K562 (cell line): ENCODE data around the gene NOLC1. TPM values are rescaled to one million over a fixed set of nuclear protein-coding genes. Genes with fewer than 3 reads are reported as not detected.

Experiments
- ASH1L ChIP-seq: fragments of 450-650 bp; IDR thresholded peaks from 2 replicates; pipeline ENCODE4 v1.6.1; 2018; ENCODE audit warnings: borderline replicate concordance, mild to moderate bottlenecking, low read depth; ENCODE audit not compliant: partially characterized antibody
- CEBPB ChIP-seq: fragments of 450-650 bp; IDR thresholded peaks from 2 replicates; pipeline ENCODE4 v1.6.1; 2016; ENCODE audit warnings: missing genetic modification characterization, missing compliant biosample characterization
- DACH1 ChIP-seq: fragments of 450-650 bp; IDR thresholded peaks from 2 replicates; pipeline ENCODE4 v1.6.1; 2018; ENCODE audit not compliant: partially characterized antibody
- HMG20B ChIP-seq: fragments of 250-450 bp; sonication (Bioruptor Pico); IDR thresholded peaks from 2 replicates; pipeline ENCODE4 v1.5.0; 2021; ENCODE audit warnings: mild to moderate bottlenecking
- IRF9 ChIP-seq: fragments of 450-650 bp; IDR thresholded peaks from 2 replicates; pipeline ENCODE4 v1.6.1; 2016; ENCODE audit warnings: missing biosample characterization, missing genetic modification characterization
- KAT2B ChIP-seq: IDR thresholded peaks from one replicate; pipeline ENCODE4 v1.6.1; 2012; ENCODE audit warnings: low read depth, mild to moderate bottlenecking, control low read depth, inconsistent platforms, low read length, moderate library complexity
- KHSRP ChIP-seq: fragments of 450-650 bp; IDR thresholded peaks from 2 replicates; pipeline ENCODE4 v1.6.1; 2017
- KLF13 ChIP-seq: fragments of 450-650 bp; IDR thresholded peaks from 2 replicates; pipeline ENCODE4 v1.6.1; 2016; ENCODE audit warnings: missing genetic modification characterization, low read depth, mild to moderate bottlenecking, missing compliant biosample characterization, moderate library complexity, borderline replicate concordance
- RBM39 ChIP-seq: fragments of 200-400 bp; formaldehyde crosslinking; optimal IDR thresholded peaks from 2 replicates; pipeline ENCODE3; 2018; ENCODE audit warnings: low read depth, low read length
- SMAD3 ChIP-seq: fragments of 450-650 bp; formaldehyde crosslinking; conservative IDR thresholded peaks from 2 replicates; pipeline ENCODE4 v1.4.0; 2020; ENCODE audit warnings: mild to moderate bottlenecking
- SRF ChIP-seq, 2 experiments: fragments of 250-450, 450-650 bp in 1 of 2; sonication (Bioruptor Pico) in 1 of 2; sonication (generic) in 1 of 2; formaldehyde crosslinking; IDR thresholded peaks; 2 replicates each; pipeline versions ENCODE4 v1.5.0 to v1.5.1; 2020 to 2022; ENCODE audit warnings: mild to moderate bottlenecking in 1 of 2, missing genetic modification reagents in 1 of 2
- TAF1 ChIP-seq: IDR thresholded peaks from 2 replicates; pipeline ENCODE4 v1.6.1; 2011; ENCODE audit warnings: mild to moderate bottlenecking, low read length, moderate library complexity; ENCODE audit not compliant: insufficient read depth, control insufficient read depth, severe bottlenecking; ENCODE audit errors: extremely low read depth
- ZNF12 ChIP-seq: sonication (generic); formaldehyde crosslinking; IDR thresholded peaks from 2 replicates; pipeline ENCODE4 v1.4.0; 2020; ENCODE audit warnings: mild to moderate bottlenecking, missing genetic modification reagents
- ZNF174 ChIP-seq: fragments of 250-450 bp; sonication (Bioruptor Pico); IDR thresholded peaks from 2 replicates; pipeline ENCODE4 v1.4.0; 2020; ENCODE audit warnings: mild to moderate bottlenecking
- ZNF354B ChIP-seq: fragments of 250-450 bp; sonication (Bioruptor Pico); IDR thresholded peaks from 2 replicates; pipeline ENCODE4 v1.4.0; 2020
- ZNF408 ChIP-seq: fragments of 250-450 bp; sonication (Bioruptor Pico); IDR thresholded peaks from 2 replicates; pipeline ENCODE4 v1.4.0; 2020; ENCODE audit warnings: low read depth, mild to moderate bottlenecking, moderate library complexity
- ZNF507 ChIP-seq: conservative IDR thresholded peaks from 2 replicates; pipeline ENCODE4 v1.6.1; 2017; ENCODE audit warnings: missing genetic modification characterization, missing compliant biosample characterization
- ZNF695 ChIP-seq: fragments of 450-650 bp; formaldehyde crosslinking; IDR thresholded peaks from 2 replicates; pipeline ENCODE4 v1.4.0; 2020; ENCODE audit warnings: mild to moderate bottlenecking, moderate library complexity
- ZNF717 ChIP-seq: fragments of 250-450 bp; sonication (Bioruptor Pico); IDR thresholded peaks from 2 replicates; pipeline ENCODE4 v1.5.0; 2021
- polyA plus RNA-seq, 8 experiments: library from polyadenylated mRNA; depleted of rRNA in 4 of 8; stranded (reverse) in 5 of 8; unstranded in 3 of 8; fragments of >200 nt; fragmentation: Nextera tagmentation in 2 of 8; fragmentation: Illumina TruSeq in 1 of 8; extraction: Ambion mirVana in 2 of 8; extraction: Trizol in 1 of 8; gene quantifications; 2 replicates each; pipeline versions ENCODE4 v1.2.1 to v1.2.3, GENCODE V29; 2011 to 2014; ENCODE audit warnings: inconsistent platforms in 1 of 8, missing spikeins in 1 of 8
- total RNA-seq, 7 experiments: library from RNA; depleted of rRNA in 6 of 7; stranded (reverse); fragments of >200 nt in 6 of 7; fragmentation: Illumina TruSeq in 2 of 7; extraction: Trizol in 2 of 7; gene quantifications; 2 replicates each; pipeline versions ENCODE4 v1.2.1 to v1.2.3, GENCODE V29; 2011 to 2021; ENCODE audit warnings: low replicate concordance in 1 of 7
- TF ChIP-seq, protein P1 (sequence below), 2 experiments: fragments of 450-650 bp in 1 of 2; sonication (generic) in 1 of 2; formaldehyde crosslinking in 1 of 2; IDR thresholded peaks in 1 of 2; conservative IDR thresholded peaks in 1 of 2; 2 replicates each; pipeline versions ENCODE4 v1.6.1 to v1.8.1; 2016 to 2023; ENCODE audit warnings: mild to moderate bottlenecking in 2 of 2, moderate library complexity in 2 of 2, inconsistent platforms in 1 of 2, missing genetic modification reagents in 1 of 2
- TF ChIP-seq, protein P2 (sequence below): fragments of 450-650 bp; IDR thresholded peaks from 2 replicates; pipeline ENCODE4 v1.6.1; 2016; ENCODE audit warnings: low read depth, mild to moderate bottlenecking, moderate library complexity
- TF ChIP-seq, protein P3 (sequence below): sonication (generic); formaldehyde crosslinking; IDR thresholded peaks from 2 replicates; pipeline ENCODE4 v1.8.0; 2023; ENCODE audit warnings: mild to moderate bottlenecking, missing genetic modification reagents

Gene NOLC1
- total and polyA plus RNA-seq, 9 of the 15 experiments (the other 6 are each of a cell fraction or from before 2014, with no cell fraction given): 102 to 310 (median 165) TPM

- TF ChIP-seq KAT2B (no peak), KHSRP (peak; percentile 72; the same call in 1 of the 2 replicates), HMG20B (CRISPR knock-in tag) (no peak), RBM39 (no peak), TAF1 (peak; percentile 77), CEBPB (tag) (0 out of 2 replicates have a peak, but pooled peaks have one; percentile 22), ZNF354B (no peak), SRF (CRISPR knock-in tag; IDR thresholded peaks at IDR 0.05) (peak in 1 of 2 experiments; percentile 86; a peak in 2 of 4 replicates), ZNF408 (CRISPR knock-in tag) (no peak), ASH1L (no peak), KLF13 (tag) (peak; percentile 56; the same call in 1 of the 2 replicates), SMAD3 (CRISPR knock-in tag) (no peak), IRF9 (tag) (no peak), ZNF507 (no peak), ZNF174 (CRISPR knock-in tag) (no peak), ZNF717 (no peak), ZNF12 (CRISPR knock-in tag) (no peak), ZNF695 (CRISPR knock-in tag) (no peak), DACH1 (no peak)
- TF ChIP-seq, protein P1, sequence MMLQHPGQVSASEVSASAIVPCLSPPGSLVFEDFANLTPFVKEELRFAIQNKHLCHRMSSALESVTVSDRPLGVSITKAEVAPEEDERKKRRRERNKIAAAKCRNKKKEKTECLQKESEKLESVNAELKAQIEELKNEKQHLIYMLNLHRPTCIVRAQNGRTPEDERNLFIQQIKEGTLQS (IDR thresholded peaks at IDR 0.05): peak; percentile 92
- TF ChIP-seq, protein P1 (CRISPR knock-in tag; conservative IDR thresholded peaks at IDR 0.05): peak; percentile 88; the same call in 1 of the 2 replicates
- TF ChIP-seq, protein P2, sequence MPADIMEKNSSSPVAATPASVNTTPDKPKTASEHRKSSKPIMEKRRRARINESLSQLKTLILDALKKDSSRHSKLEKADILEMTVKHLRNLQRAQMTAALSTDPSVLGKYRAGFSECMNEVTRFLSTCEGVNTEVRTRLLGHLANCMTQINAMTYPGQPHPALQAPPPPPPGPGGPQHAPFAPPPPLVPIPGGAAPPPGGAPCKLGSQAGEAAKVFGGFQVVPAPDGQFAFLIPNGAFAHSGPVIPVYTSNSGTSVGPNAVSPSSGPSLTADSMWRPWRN: no peak
- TF ChIP-seq, protein P3, sequence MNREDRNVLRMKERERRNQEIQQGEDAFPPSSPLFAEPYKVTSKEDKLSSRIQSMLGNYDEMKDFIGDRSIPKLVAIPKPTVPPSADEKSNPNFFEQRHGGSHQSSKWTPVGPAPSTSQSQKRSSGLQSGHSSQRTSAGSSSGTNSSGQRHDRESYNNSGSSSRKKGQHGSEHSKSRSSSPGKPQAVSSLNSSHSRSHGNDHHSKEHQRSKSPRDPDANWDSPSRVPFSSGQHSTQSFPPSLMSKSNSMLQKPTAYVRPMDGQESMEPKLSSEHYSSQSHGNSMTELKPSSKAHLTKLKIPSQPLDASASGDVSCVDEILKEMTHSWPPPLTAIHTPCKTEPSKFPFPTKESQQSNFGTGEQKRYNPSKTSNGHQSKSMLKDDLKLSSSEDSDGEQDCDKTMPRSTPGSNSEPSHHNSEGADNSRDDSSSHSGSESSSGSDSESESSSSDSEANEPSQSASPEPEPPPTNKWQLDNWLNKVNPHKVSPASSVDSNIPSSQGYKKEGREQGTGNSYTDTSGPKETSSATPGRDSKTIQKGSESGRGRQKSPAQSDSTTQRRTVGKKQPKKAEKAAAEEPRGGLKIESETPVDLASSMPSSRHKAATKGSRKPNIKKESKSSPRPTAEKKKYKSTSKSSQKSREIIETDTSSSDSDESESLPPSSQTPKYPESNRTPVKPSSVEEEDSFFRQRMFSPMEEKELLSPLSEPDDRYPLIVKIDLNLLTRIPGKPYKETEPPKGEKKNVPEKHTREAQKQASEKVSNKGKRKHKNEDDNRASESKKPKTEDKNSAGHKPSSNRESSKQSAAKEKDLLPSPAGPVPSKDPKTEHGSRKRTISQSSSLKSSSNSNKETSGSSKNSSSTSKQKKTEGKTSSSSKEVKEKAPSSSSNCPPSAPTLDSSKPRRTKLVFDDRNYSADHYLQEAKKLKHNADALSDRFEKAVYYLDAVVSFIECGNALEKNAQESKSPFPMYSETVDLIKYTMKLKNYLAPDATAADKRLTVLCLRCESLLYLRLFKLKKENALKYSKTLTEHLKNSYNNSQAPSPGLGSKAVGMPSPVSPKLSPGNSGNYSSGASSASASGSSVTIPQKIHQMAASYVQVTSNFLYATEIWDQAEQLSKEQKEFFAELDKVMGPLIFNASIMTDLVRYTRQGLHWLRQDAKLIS (CRISPR knock-in tag): peak; percentile 88
Observed at GRCh38 chr10:102151774-102152544, at the start of gene NOLC1 (continued).
